NCI-H345 treated with DMSO at 0.1 percent for 48 hours (cell line): ENCODE data around the gene PSAPL1.

Experiments
- DNase-seq: peaks from one replicate; lab custom pipeline; 2025; ENCODE audit not compliant: unreplicated experiment; lab: John Stamatoyannopoulos, UW

The PSAPL1 gene

DNA sequence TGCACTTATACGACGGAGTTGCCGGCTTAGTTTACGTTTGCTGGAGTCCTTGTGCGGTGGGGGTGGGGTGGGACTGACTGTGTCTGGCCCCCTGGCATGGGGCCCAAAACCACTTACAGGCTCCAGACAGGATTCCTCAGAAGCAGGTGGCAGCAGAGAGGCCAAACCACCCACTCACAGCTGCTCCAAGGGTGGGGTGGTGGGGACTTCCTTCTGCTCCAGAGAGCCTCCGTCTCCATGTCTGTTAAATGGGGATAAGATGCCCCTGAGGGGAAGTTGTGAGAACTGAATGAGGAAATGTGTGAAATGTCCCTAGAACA lies 36.7 kb downstream of the PSAPL1 start:
- DNase-seq = peak; percentile 75

DNA sequence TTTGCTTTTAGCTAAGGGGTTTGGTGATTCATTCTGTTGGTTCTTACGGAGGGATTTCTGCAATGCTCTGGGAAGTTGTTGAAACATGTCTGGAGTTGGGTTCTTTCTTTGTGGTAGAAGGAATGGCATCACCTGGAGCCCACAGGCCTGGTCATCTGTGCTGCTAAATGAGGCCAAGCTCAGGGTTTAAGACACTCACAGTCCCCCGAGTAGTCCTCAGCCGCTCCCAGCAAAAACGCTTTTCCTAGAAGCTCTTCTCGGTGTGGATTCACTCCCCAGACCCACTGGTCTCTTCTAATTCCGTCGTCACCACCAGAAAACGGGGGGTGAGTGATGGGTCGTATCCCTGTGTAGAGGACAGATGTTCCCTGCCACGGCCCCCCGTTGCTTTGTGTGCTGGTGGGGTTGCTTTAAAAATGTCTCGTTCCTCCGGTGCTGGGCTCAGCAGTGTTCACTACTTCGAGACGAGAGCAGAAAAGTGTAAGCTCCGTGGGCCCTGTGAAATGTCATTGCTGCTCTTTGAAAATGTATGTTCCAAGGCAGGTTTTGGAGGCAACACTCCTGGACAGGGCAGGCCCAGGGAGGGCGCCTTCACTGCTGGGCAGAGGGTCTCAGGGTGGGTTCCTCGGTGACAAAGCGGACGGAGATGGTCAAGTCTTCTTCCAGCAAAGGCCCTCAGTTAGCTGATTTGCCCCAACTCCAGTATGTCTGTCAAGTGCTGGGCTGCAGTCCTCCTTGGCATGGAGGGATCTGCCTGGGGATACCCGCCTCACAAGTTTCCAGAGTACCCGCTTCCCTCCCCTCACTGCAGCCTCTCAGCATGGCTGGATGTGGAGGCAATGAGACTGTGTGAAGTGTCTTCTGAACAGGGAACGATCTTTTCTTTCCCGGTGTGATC lies 37.3 kb downstream of the PSAPL1 start:
- DNase-seq = no peak

DNA sequence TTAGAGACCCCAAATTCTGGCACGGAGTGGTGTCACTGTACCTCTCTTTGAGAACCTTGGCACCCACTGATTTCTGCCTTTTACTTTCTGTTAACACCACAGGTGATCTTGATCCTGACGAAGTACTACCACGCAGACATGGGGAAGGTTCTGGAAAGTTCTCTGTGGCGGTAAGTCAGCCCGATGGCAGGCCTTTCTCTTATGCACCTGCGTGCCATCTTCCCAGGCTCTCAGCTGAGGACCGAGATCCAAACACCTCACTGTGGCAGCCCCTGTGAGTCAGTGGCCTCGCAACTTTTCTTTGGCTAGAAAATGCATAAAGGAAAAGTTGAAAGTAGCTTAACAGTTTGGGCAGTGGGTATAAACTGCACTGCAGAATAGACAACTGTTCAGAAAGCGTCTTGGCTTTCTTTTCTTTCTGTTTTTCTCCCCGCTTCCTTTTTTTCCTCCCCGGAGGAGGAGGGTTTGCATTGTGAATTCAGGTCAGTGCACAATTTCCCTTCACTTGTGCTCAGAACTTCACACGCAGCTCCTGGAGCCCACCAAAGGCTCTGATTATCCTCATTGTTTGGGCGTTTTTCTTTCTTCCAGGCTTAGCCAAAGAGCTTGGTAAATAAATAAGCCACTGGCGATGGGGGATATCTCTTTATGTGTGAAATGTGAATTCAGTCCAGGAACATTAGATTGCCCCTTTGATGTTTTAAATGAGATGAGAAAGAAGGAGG lies 38.4 kb downstream of the PSAPL1 start:
- no peak for DNase-seq

DNA sequence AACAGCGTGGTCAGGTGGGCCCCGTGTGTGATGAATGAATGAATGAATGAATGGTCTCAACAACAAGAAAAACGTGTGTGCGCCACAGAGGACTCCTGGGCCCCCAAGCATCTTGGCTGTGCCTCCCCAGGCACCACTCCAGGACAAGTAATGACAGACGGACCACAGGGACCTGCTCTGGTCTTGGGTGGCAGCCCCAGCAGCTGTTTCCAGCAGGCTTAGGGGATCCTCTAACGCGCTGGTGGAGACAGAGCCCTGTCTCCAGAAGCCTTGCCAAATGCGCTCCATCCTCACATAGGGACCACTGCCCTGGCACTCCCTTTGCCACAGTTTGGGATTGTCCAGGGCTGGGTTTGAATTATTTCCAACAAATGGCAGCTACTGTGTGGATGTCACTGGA lies 39.1 kb downstream of the PSAPL1 start:
- DNase-seq = no peak

DNA sequence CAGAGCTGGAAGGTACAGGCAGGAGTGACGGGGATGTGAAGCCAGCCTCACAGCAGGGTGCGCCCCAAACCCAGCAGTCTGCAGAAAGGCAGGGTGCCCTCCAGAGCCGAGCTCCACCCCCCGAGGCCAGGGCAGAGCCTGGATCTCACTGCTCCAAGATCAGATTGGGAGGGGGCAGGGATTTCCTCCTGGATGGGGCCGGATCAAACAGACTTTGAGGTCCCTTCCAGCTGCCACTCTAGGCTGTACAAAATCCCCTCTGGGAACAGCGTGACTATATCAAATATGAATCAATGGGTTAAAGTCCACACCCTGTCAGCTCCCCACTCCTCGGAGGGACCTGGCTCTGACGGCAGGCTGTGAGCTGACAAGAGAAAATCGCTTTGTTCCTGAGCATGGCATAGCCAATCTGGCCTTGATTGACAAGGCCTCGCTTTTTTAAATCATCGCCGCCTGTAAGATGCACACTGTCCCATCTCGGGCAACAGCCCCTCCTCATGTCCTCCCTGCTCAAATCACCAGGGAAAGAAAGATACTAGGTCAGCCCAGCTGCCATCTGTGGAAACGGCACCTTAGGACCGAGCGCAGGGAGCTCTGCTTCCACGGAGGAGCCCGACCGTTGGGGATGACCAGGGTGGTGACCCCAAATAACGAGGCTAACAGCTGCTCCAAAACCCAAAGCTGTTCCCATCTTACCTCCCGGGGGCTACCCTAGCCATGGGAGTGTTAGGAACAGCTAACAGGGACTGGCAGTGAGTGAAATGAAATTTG lies 39.9 kb downstream of the PSAPL1 start:
- DNase-seq = no peak

DNA sequence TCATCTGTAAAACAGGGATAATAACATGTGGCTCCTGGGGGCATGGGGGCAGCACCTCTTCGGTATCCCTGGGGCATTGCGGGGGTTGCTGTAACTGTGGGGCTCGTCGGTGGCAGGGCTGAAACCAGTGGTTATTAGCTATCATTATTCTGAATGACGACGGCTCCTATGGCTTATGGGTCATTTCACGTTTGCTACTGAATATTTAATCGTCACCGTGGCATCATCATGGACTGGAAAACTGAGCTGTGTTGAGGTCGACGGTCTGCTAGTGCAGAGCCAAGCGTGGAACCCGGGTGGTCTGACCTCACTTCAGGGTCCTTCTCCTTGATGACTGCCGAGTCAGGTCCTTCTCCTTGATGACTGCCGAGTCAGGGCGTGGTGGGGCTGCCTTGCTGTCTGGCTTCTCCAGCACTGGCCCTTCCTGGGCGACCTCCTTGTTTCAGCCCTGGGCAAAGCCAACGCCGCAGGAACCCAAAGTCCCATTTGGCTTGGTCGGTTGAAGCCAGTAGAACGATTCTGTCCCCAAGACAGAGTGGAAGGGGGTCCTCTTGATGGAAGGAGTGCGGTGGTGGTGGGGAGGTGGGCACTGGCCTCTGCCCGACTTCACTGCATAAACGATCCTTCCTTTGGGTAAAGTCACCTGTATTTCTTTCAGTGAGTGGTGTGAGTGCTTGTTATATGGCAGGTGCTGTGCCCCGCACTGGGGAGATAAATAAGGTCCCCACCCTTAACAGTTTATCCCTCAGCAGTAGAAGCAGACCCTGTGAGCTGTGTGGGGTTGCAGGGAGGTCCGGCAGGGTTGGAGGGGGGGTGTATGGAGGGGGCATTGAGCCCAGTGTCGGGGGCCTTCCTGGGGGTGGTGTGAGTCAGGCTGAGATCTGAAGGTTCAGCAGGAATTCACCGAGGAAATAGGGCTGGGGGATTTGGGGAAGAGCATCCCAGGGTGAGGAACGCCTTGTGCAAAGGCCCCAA lies 40.8 kb downstream of the PSAPL1 start:
- no peak for DNase-seq

DNA sequence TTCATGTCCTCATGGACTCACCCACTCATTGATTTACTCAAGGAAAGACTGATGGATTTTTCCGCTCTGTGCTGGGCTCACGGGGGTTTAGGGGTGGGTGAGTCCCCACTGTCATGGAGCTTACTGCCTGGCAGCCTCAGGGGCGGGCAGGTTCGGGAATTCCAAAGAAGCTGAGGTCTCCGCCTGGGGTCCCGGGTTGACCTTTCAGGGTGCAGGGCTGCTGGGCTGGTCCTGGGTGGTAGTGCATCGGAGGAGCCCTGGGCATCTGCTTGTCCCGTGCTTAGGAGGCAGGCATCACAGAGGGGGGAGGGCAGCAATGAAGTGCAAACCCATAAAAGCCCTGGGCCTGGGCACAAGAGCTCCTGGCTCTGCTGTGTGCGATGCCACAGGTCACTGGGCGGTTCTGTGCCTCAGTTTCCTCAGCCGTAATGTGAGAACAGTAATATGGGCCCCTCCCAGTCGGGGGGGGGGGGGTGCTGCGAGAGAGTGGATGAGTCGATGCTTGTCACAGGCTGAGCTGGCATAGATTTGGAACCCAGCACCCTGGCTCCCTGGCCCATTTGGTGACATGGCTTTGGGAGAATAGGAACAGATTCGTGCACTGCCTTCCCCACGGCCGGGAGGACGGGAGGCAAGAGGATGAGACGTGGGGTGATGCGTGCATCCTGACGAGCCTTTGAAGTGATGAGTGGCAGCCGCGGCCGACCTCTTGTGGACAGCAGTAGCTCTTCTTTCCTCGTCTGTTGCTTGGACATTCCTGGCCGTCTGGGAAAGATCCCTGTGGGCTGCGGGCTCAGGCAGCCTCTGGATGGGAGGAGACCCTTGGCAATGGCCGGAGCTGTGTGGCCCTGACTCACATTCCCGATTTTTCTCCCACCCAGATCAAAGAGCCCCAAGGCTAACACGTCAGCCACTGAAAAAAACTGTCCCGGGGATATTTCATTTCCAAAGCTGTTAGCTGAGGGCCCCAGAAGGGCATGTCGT lies 42.0 kb downstream of the PSAPL1 start:
- no peak for DNase-seq

DNA sequence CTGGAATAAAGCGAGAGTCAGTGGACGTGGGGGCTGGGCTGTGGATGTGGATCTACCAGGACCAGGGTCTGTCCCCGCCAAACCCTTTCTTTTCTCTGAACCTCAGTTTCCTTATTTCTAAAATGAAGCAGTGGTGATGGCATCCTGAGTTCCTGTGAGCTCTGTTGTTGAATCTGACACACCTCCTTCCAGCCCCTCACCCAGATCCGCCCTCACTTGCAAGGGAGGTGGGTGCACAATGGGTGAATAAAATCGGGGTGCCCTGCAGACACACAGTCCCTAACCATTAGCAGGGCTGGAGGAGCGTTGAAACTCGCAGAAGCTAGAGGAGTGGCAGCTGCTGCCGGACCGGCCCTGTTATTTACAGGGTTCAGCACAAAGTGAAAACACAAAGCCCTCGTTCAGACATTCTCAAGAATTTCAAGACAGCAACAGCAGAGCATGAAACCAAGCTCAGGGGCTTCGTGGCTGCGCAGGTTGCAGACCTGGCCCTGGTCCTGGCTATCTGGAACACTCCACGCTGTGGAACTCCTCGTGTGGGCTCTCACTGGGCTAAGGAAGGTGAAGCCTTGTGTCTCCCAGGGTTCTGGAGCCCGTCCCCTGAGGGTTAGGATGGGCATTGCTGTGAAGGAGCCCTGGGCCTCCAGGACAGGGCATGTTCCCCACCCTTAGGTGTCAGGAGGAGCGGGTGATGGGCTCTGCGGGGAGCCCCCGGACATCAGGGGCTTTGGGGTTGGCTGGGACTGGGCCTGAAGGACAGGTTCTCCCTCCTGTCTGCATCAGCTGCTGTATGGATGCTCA lies 42.9 kb downstream of the PSAPL1 start:
- no peak for DNase-seq

DNA sequence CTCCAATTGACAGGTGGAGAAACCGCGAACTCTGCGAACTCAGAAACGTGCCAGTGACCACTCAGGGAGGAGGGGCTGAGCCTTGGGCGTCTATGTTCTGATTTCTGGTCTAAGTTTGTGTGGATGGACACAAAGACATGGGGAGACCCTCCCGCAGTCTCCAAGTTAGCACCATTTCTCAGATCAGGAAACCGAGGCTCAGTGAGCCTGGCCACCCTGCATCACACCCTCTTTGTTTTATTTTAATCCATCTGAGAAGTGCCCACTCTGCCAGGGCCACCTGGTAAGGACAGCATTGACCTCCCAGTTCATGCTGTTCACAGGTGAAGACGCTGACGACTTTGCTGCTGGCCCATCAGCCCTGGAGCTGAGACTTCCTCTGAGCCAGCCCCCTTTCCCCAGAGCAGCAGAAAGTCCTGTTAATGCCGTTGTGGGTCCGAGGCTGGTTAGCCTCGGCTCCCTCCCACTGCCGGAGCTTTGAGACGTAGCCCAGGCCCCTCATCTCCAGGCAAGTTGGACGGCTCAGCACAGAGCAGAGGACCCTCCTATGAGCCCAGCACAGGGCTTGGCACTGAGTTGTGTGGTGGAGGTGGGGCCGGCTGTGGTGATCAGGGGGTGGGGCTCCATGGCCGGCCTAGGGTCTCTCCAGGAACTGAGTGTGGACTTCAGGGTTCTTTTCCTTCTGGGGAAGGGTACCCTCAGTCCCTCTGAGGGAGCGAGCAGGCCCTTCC lies 43.7 kb downstream of the PSAPL1 start:
- no peak for DNase-seq

DNA sequence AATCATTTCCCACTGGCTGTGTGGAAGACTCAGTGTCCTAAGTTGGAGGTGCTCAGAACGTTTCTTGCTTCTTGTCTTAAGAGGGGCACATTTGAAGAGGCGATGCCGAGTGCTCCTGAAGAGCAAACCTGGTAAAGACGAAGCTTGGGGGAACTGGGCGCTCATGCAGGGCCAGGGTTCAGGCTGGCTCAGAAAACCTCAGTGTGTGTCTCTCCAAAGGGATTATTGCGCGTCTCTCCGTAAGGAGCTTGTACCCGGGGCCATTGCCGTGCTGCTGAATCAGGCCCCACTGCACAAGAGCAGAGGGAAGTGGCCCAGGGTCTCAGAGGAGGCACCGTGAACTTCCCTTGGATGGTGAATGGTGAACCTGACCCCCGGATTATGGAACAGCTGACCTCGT lies 44.4 kb downstream of the PSAPL1 start:
- DNase-seq = no peak

DNA sequence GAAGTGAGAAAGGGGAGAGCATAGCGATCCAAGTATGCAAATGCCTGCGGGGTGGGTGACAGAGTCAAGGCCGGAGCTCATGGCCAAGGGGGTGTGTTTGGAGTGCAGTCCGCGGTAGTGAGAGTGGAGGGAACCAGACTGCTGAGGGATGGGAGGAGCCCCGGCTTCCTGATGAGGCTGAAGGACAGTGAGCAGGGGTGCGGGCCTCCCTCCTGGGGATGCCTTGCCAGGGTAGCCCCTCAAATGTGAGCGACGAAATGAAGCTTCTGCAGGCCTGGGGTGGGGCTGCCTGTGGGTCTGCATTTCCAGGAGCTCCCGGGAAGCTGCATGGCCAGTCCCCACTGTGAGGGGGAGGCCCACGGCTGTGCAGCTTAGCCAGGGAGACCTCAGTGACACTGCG lies 45.0 kb downstream of the PSAPL1 start:
- no peak for DNase-seq

DNA sequence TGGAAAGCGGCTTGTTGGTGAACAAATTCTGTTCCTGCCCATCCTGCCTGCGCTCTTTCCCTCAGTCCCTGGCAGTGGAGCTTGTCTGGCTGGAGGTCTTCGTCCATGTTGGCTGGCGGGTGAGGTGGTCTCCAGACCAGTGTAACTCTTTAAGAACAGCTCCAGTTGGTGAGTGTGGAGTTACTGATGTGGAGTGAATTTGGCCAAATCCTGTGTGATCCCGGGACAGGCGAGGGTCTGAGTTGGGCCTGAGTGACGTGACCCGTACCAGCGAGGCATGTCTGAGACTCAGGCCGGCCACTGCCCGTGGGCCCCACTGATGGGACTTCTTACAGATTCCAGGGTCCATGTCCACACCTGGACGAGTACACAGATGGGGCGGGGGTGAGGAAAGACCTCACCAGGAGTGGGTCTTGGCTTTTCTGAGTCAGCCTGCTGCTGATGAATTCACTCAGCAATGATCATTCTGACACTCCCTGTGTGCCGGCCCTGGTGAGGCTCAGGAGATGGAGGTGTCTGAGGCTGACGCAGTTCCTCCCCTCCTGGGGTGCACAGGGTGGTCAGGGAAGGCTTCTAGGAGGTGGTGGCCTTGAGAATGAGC lies 45.5 kb downstream of the PSAPL1 start:
- DNase-seq = no peak

DNA sequence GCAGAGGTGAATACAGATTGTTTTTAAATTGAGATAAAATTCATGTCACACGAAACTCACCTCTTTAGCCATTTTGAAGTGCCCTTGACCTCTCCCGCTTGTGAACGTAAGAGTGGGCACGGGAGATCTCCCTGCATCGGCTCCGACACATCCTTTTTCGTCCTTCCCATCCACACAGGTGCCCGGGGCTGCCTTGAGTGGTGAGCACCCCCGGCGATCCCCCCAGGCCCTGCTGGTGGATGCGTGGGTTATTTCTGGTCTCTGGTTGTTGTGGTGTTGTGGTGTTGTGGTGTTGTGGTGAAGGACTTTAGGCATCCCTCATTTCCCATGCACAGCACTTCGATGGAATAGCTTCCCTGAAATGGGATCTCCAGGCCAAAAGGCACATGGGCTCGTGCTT lies 46.1 kb downstream of the PSAPL1 start:
- DNase-seq = no peak

DNA sequence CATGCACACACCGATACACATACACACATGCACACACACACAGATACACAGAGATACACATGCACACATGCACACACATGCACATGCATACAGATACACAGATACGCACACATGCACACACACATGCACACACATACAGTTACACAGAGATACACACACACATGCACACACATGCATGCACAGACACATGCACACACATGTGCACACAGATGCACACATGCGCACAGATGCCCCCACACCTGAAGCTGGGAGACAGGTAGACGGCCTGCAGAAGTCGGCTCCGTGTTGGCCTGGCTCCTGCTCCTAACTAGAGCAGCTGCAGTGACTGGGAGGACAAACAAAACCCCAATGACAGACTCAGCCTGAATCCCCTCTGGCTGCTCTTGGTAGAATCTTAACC lies 46.8 kb downstream of the PSAPL1 start:
- DNase-seq = no peak

DNA sequence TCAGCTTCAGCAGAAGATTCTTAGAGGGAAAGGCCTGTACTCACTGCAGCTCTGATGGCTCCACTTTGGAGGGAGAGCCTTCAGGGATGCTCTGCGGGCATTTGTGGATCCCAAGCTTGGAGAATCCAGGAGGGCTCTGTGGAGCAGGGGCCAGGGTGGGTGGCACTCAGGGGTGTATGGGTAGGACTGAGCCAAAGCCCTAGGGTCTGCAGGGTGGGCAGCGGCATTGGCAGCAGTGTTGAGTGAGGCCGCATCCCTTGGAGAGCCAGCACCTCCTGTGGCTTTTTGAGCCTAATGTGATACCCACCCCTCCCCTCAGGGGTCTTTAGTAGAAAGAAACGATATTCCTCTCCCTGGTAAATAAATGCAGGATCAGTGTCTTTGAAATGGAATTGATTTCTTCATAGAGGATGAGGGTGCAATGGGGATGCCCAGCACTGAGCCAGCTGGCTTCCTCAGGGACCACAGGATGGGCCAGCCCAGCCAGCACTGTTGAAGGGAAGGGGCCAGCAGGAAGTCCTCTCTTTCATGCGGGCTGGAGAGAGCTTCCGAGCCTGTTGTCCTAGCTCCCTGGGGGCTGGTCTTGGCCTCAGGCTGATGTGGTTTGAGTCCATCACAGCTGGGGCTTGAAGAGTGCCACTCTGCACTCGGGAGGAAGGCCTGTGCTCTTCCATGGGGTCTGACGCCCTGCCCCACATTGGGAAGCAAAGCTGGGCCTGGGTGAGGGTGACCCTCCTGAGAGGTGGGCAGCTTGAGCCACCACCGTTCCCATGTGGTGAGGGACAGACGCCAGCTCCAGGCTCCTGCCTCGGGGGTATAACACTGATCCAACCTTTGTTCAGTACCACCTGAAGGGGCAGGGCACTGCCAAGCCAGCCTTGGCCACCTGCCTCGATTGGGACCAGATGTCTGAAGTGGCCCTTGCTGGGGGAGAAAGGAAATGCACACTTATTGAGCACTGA lies 49.5 kb downstream of the PSAPL1 start:
- no peak for DNase-seq
